Endothelial cell (in vitro differentiated cells): ENCODE measurements around the gene NDUFB8. TPM values are rescaled to one million over a fixed set of nuclear protein-coding genes. Genes with fewer than 3 reads are reported as not detected.

Experiments
- DNase-seq: peaks from one replicate; pipeline ENCODE4 v3.0.0; 2021; ENCODE audit warnings: low spot score
- H3K27ac Mint-ChIP-seq: one replicate; pipeline ENCODE4 v1.8.0; 2021; ENCODE audit warnings: mixed read lengths, inconsistent platforms; ENCODE audit not compliant: unreplicated experiment
- H3K27me3 Mint-ChIP-seq: one replicate; pipeline ENCODE4 v1.8.0; 2021; ENCODE audit warnings: mild to moderate bottlenecking, moderate library complexity, mixed read lengths, inconsistent platforms; ENCODE audit not compliant: unreplicated experiment
- H3K36me3 Mint-ChIP-seq: one replicate; pipeline ENCODE4 v1.8.0; 2021; ENCODE audit warnings: mild to moderate bottlenecking, low read depth, mixed read lengths, inconsistent platforms; ENCODE audit not compliant: unreplicated experiment
- H3K4me1 Mint-ChIP-seq: one replicate; pipeline ENCODE4 v1.8.0; 2021; ENCODE audit warnings: mild to moderate bottlenecking, mixed read lengths, inconsistent platforms; ENCODE audit not compliant: unreplicated experiment
- H3K4me3 Mint-ChIP-seq: one replicate; pipeline ENCODE4 v1.8.0; 2021; ENCODE audit warnings: mild to moderate bottlenecking, mixed read lengths, inconsistent platforms; ENCODE audit not compliant: unreplicated experiment
- H3K9me3 Mint-ChIP-seq: one replicate; pipeline ENCODE4 v1.8.0; 2021; ENCODE audit warnings: mixed read lengths, inconsistent platforms; ENCODE audit not compliant: unreplicated experiment
- CTCF ChIP-seq: fragments of 200-600 bp; sonication (generic); IDR thresholded peaks from one replicate; pipeline ENCODE4 v1.5.0; 2021; ENCODE audit warnings: antibody characterized with exemption; ENCODE audit not compliant: unreplicated experiment
- total RNA-seq: library from RNA; stranded (reverse); fragmentation: NEBNext Ultra II Directional; extraction: Animal tissue kit (Norgen Biotek cat#: 25700); gene quantifications from one replicate; pipeline ENCODE4 v1.2.1, GENCODE V29; 2021; ENCODE audit not compliant: unreplicated experiment

NDUFB8 gene
- total RNA-seq, 1 donor from 2014 or later: 171 TPM

- DNase-seq: no peak
- H3K4me3 Mint-ChIP-seq: peak overlapping the region; percentile 21
- no peak overlapping the region for H3K27ac Mint-ChIP-seq
- no peaks in the 10 kb centered on the region for H3K9me3 Mint-ChIP-seq
- no peak for TF ChIP-seq CTCF
- H3K27me3 Mint-ChIP-seq: peaks cover 10% of the 10 kb centered on the region
- peaks cover 16% of the 10 kb centered on the region for H3K4me1 Mint-ChIP-seq
- peaks cover 24% of the 10 kb centered on the region for H3K36me3 Mint-ChIP-seq
Measured at GRCh38 chr10:100489396-100489795, 40.3 kb downstream of the NDUFB8 start.

GRCh38 chr10:100487529-100487928 is 42.1 kb downstream of the NDUFB8 start:
- peaks cover 30% of the 10 kb centered on the region for H3K4me1 Mint-ChIP-seq
- no peaks in the 10 kb centered on the region for H3K9me3 Mint-ChIP-seq
- peaks cover 22% of the 10 kb centered on the region for H3K36me3 Mint-ChIP-seq
- no peak for TF ChIP-seq CTCF
- H3K27me3 Mint-ChIP-seq: peaks cover 12% of the 10 kb centered on the region
- no peak overlapping the region for H3K27ac Mint-ChIP-seq
- DNase-seq: no peak
- H3K4me3 Mint-ChIP-seq: no peak overlapping the region

- Mint-ChIP-seq H3K4me1 (peaks cover 33% of the 10 kb centered on the region), H3K27ac (no peak overlapping the region), H3K4me3 (peak overlapping the region; percentile 51), H3K36me3 (peaks cover 22% of the 10 kb centered on the region), H3K27me3 (peaks cover 17% of the 10 kb centered on the region), H3K9me3 (no peaks in the 10 kb centered on the region)
- no peak for DNase-seq
- TF ChIP-seq CTCF: no peak
Measured at GRCh38 chr10:100485801-100486495, 43.7 kb downstream of the NDUFB8 start.

GRCh38 chr10:100485366-100485765 is 44.3 kb downstream of the NDUFB8 start:
- no peaks in the 10 kb centered on the region for H3K9me3 Mint-ChIP-seq
- TF ChIP-seq CTCF: no peak
- DNase-seq: no peak
- peaks cover 33% of the 10 kb centered on the region for H3K4me1 Mint-ChIP-seq
- no peak overlapping the region for H3K27ac Mint-ChIP-seq
- H3K27me3 Mint-ChIP-seq: peaks cover 17% of the 10 kb centered on the region
- H3K36me3 Mint-ChIP-seq: peaks cover 22% of the 10 kb centered on the region
- peak overlapping the region; percentile 15 for H3K4me3 Mint-ChIP-seq

- H3K27ac Mint-ChIP-seq: no peak overlapping the region
Measured at GRCh38 chr10:100483876-100484666, 45.6 kb downstream of the NDUFB8 start.

More at GRCh38 chr10:100483876-100484666, 45.6 kb downstream of the NDUFB8 start:
- Mint-ChIP-seq H3K4me1 (peaks cover 33% of the 10 kb centered on the region), H3K36me3 (peaks cover 18% of the 10 kb centered on the region), H3K9me3 (no peaks in the 10 kb centered on the region), H3K4me3 (no peak overlapping the region), H3K27me3 (peaks cover 17% of the 10 kb centered on the region)
- no peak for DNase-seq
- TF ChIP-seq CTCF: no peak
